Measurements from ENCODE around the gene MAP3K20.
"Not testable (repeated sequence)": the region's sequence is repeated elsewhere in the genome, so short reads cannot be mapped to it uniquely, and the experiment has no call there.

MAP3K20 gene

DNA sequence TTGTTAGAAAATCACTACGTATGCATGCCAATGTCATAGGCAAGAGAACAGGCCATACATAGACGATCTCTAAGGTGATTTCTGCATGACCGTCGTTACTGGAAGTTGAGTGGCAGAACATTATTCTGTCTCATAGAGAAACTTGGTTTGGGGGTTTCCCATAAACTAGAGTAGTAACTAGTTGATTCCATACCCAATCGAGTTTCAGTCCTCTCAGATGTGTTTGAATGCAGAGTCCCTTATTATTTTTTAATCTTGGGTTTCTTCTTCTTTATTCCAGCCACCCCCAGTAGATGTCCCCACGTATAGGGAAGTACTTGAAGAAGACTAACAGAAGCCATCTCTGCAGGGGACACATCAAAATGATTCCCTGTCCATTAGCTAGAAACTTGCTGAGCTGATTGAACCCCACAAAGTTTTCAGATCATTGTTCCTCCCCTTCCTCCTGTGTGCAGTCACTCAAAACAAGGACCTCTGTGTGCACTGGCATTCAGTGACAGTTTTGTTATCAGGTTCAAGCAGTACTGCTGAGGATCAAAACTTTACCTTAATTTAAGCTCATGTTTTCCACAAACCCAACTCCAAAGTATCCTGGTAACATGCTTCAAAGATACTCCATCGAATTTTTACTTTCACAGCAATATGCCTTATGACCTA lies 210.6 kb downstream of the MAP3K20 start:
- DNase-seq, result no peak

GRCh38 chr2:173287594-173287993 lies 211.9 kb downstream of the MAP3K20 start:
- DNase-seq, result no peak

- no peak for DNase-seq
Measured at GRCh38 chr2:173288561-173288960, 212.9 kb downstream of the MAP3K20 start.

DNA sequence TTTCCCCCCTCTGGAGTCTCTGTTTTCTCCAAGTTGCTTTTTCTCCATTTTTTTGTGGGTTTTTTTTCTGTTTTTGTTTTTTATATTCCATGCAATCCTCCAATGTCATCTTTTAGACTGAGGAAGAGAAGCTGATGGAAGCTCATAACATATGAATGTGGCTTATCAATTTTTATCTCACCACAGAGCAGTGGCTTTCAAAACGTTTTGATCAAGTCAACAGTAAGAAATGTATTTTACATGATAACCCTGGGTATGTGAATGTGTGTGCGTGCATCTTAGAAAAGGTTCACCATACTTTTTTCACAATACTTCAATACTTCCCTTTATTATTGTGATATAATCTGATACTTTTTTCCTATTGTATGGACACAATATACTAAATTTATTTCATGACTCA lies 214.4 kb downstream of the MAP3K20 start:
- DNase-seq, result no peak

GRCh38 chr2:173290518-173290917 lies 214.9 kb downstream of the MAP3K20 start:
- DNase-seq, result no peak

DNA sequence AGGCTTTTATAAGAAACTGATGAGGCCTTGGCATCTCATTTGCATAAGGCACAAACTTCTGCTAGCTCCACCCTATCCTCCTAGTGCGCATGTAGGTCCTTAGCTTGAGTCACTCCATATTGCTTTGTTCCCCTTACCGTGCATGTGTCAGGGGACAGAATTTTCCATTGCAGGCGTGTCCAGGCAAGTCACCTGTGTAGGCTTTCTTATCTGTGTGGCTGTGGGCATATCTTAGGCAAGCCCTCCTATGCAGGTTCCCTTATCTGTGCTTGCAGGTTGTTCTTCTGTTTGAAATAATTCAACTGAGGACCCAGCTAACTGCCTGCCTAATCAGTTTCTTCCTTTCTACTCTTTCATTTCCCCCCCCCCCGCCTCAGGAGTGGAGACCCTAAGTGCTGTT lies 215.8 kb downstream of the MAP3K20 start:
- no peak for DNase-seq

GRCh38 chr2:173296235-173296634 lies 220.6 kb downstream of the MAP3K20 start:
- DNase-seq, result no peak

DNA sequence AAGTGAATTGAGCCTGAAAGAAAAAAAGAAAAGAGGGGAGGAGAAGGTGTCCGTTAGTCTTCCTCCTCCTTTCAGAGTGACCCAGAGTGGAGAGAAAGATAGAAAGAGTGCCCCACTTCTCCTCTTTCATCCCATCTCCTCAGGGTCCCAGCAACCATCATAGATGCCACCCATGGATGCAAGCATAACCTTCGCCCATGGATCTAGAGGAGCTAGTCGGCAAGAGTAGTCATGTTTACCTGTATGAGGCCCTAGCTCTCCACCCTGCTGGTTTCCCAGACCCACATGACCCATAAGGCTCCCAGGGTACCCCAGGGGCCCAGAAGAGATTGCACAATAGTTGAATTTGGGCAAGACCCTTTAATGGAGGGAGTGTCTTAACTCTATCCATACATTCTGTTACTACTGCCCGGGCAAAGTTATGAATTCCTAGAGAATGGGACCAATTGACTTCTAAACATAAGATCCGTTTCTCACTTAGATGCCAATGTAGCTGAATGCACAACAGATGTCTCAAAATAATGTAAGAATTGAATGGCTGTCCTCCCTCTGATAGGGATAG lies 223.0 kb downstream of the MAP3K20 start:
- no peak for DNase-seq

DNA sequence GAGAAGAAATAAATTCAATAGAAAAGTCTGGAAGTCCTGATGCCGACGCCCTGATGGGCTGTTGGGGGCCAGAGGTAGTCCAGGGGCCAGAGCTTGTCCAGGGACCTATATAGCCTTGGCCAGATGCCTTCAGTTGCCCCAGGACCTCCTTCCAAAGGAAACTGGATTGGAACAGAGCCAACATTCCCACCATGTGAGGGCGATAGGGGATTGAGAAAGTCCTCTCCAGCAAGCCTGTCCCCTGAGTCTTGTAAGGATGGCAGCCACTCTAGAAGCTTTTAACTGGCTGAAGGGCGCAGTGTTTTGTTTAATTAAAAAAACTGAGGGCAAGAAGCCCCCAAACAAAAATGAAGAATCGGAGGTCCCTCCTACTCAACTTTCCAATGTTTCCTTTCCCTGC lies 224.1 kb downstream of the MAP3K20 start:
- DNase-seq, result no peak

GRCh38 chr2:173300458-173300857 lies 224.8 kb downstream of the MAP3K20 start:
- no peak for DNase-seq

GRCh38 chr2:173301549-173301948 lies 225.9 kb downstream of the MAP3K20 start:
- not testable (repeated sequence) for DNase-seq

DNA sequence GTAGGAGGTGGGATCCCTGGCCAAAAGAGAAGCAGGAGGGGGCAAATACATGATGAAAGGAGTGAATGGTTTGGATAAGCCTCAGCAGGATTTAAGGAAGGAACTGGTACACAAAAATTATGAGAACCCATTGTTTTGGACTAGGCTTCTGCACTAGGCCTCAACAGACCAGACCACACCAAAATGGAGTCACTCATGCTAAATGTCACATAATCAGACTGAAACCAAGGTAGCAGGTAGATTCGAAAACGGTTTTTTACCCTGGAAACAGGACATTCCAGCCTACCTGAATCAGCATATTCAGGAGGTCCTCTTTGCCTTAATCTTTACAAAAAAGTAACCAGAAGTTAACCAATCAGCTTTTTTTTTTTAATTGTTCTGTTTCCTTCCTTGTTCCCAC lies 229.7 kb downstream of the MAP3K20 start:
- no peak for DNase-seq

DNA sequence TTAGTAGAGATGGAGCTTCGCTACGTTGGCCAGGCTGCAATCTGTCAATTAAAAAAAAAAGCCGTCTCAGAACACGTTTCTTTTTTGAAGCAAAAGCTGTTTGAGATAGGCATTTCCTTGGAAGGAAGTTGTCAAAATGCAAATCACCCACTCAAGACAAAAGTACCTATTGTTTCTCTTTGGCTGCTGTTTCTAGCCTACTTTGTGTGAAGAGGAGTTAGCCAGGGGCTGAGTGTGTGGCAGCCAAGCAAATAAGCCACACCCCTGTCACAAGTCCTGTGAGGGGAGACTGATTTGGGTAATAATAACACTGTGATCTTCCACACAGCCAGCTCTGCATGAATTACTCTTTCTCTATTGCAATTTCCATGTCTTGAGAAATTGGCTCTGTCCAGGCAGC lies 231.6 kb downstream of the MAP3K20 start:
- DNase-seq, result no peak

DNA sequence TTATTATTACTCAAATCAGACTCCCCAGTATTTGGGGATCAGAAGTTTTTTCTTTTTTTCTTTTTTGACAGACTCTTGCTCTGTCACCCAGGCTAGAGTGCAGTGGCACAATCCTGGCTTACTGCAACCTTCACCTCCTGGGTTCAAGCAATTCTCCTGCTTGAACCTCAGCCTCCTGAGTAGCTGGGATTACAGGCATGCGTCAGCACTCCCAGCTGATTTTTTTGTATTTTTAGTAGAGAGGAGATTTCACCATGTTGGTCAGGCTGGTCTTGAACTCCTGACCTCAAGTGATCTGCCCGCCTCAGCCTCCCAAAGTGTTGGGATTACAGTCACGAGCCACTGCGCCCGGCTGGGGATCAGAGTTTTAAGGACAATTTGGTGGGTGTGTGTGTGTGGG lies 233.7 kb downstream of the MAP3K20 start:
- DNase-seq, result not testable (repeated sequence)

GRCh38 chr2:173311844-173312606 lies 236.4 kb downstream of the MAP3K20 start:
- no peak for DNase-seq

Data from GDM1 (cell line).